ENCODE data around the gene ADNP.
"Not testable (repeated sequence)": the region's sequence is repeated elsewhere in the genome, so short reads cannot be mapped to it uniquely, and the experiment has no call there.

The ADNP gene

GRCh38 chr20:50898475-50898874, 32.8 kb downstream of the ADNP start:
- Histone ChIP-seq H3K27me3 (ENCODE audit: control insufficient read depth, insufficient read depth, low read length) (no peaks in the 10 kb centered on the region), H3K36me3 (ENCODE audit: control insufficient read depth, insufficient read depth, low read length) (peaks cover 97% of the 10 kb centered on the region)

GRCh38 chr20:50895111-50895830, 36.0 kb downstream of the ADNP start:
- H3K27me3 ChIP-seq (ENCODE audit: control insufficient read depth, insufficient read depth, low read length), result no peaks in the 10 kb centered on the region
- H3K9me3 ChIP-seq (ENCODE audit: control insufficient read depth, insufficient read depth, low read depth, low read length), result no peaks in the 10 kb centered on the region
- peaks cover 97% of the 10 kb centered on the region for H3K36me3 ChIP-seq (ENCODE audit: control insufficient read depth, insufficient read depth, low read length)
- no peak overlapping the region for H3K27ac ChIP-seq (ENCODE audit: low read depth, low read length)
- no peak overlapping the region for H3K9ac ChIP-seq (ENCODE audit: low read length)
- no peaks in the 10 kb centered on the region for H3K4me1 ChIP-seq (ENCODE audit: control insufficient read depth, insufficient read depth, low read length)
- no peak overlapping the region for H3K4me3 ChIP-seq (ENCODE audit: low read depth, low read length)

More at GRCh38 chr20:50898475-50898874, 32.8 kb downstream of the ADNP start:
- no peak overlapping the region for H3K9ac ChIP-seq (ENCODE audit: low read length)
- H3K9me3 ChIP-seq (ENCODE audit: control insufficient read depth, insufficient read depth, low read depth, low read length), result no peaks in the 10 kb centered on the region
- H3K27ac ChIP-seq (ENCODE audit: low read depth, low read length), result no peak overlapping the region
- H3K4me3 ChIP-seq (ENCODE audit: low read depth, low read length), result no peak overlapping the region
- no peaks in the 10 kb centered on the region for H3K4me1 ChIP-seq (ENCODE audit: control insufficient read depth, insufficient read depth, low read length)

GRCh38 chr20:50893620-50894019, 37.6 kb downstream of the ADNP start:
- Histone ChIP-seq H3K9ac (ENCODE audit: low read length) (no peak overlapping the region), H3K4me1 (ENCODE audit: control insufficient read depth, insufficient read depth, low read length) (no peaks in the 10 kb centered on the region), H3K9me3 (ENCODE audit: control insufficient read depth, insufficient read depth, low read depth, low read length) (no peaks in the 10 kb centered on the region), H3K27ac (ENCODE audit: low read depth, low read length) (no peak overlapping the region), H3K27me3 (ENCODE audit: control insufficient read depth, insufficient read depth, low read length) (no peaks in the 10 kb centered on the region), H3K36me3 (ENCODE audit: control insufficient read depth, insufficient read depth, low read length) (peaks cover 97% of the 10 kb centered on the region), H3K4me3 (ENCODE audit: low read depth, low read length) (no peak overlapping the region)

- H3K9me3 ChIP-seq (ENCODE audit: control insufficient read depth, insufficient read depth, low read depth, low read length), result no peaks in the 10 kb centered on the region
- H3K36me3 ChIP-seq (ENCODE audit: control insufficient read depth, insufficient read depth, low read length), result peaks cover 89% of the 10 kb centered on the region
- H3K9ac ChIP-seq (ENCODE audit: low read length), result no peak overlapping the region
- H3K27ac ChIP-seq (ENCODE audit: low read depth, low read length), result no peak overlapping the region
- H3K27me3 ChIP-seq (ENCODE audit: control insufficient read depth, insufficient read depth, low read length), result no peaks in the 10 kb centered on the region
- no peak overlapping the region for H3K4me3 ChIP-seq (ENCODE audit: low read depth, low read length)
- no peaks in the 10 kb centered on the region for H3K4me1 ChIP-seq (ENCODE audit: control insufficient read depth, insufficient read depth, low read length)
Measured at GRCh38 chr20:50892394-50892793, 38.8 kb downstream of the ADNP start.

- no peak overlapping the region for H3K9ac ChIP-seq (ENCODE audit: low read length)
- no peak overlapping the region for H3K27ac ChIP-seq (ENCODE audit: low read depth, low read length)
- peaks cover 79% of the 10 kb centered on the region for H3K36me3 ChIP-seq (ENCODE audit: control insufficient read depth, insufficient read depth, low read length)
Measured at GRCh38 chr20:50891138-50891537, 40.1 kb downstream of the ADNP start.

GRCh38 chr20:50887576-50887975, 43.7 kb downstream of the ADNP start:
- Histone ChIP-seq H3K27ac (ENCODE audit: low read depth, low read length) (no peak overlapping the region), H3K36me3 (ENCODE audit: control insufficient read depth, insufficient read depth, low read length) (peaks cover 44% of the 10 kb centered on the region), H3K9me3 (ENCODE audit: control insufficient read depth, insufficient read depth, low read depth, low read length) (no peaks in the 10 kb centered on the region), H3K4me3 (ENCODE audit: low read depth, low read length) (no peak overlapping the region), H3K27me3 (ENCODE audit: control insufficient read depth, insufficient read depth, low read length) (no peaks in the 10 kb centered on the region), H3K9ac (ENCODE audit: low read length) (no peak overlapping the region), H3K4me1 (ENCODE audit: control insufficient read depth, insufficient read depth, low read length) (no peaks in the 10 kb centered on the region)

More at GRCh38 chr20:50891138-50891537, 40.1 kb downstream of the ADNP start:
- Histone ChIP-seq H3K4me3 (ENCODE audit: low read depth, low read length) (no peak overlapping the region), H3K9me3 (ENCODE audit: control insufficient read depth, insufficient read depth, low read depth, low read length) (no peaks in the 10 kb centered on the region), H3K27me3 (ENCODE audit: control insufficient read depth, insufficient read depth, low read length) (no peaks in the 10 kb centered on the region), H3K4me1 (ENCODE audit: control insufficient read depth, insufficient read depth, low read length) (no peaks in the 10 kb centered on the region)

GRCh38 chr20:50886184-50886790, 45.0 kb downstream of the ADNP start:
- H3K9ac ChIP-seq (ENCODE audit: low read length), result no peak overlapping the region
- no peak overlapping the region for H3K4me3 ChIP-seq (ENCODE audit: low read depth, low read length)
- peaks cover 31% of the 10 kb centered on the region for H3K36me3 ChIP-seq (ENCODE audit: control insufficient read depth, insufficient read depth, low read length)
- H3K27ac ChIP-seq (ENCODE audit: low read depth, low read length), result no peak overlapping the region
- no peaks in the 10 kb centered on the region for H3K4me1 ChIP-seq (ENCODE audit: control insufficient read depth, insufficient read depth, low read length)
- no peaks in the 10 kb centered on the region for H3K27me3 ChIP-seq (ENCODE audit: control insufficient read depth, insufficient read depth, low read length)
- H3K9me3 ChIP-seq (ENCODE audit: control insufficient read depth, insufficient read depth, low read depth, low read length), result no peaks in the 10 kb centered on the region

GRCh38 chr20:50885781-50886180, 45.5 kb downstream of the ADNP start:
- H3K9ac ChIP-seq (ENCODE audit: low read length), result no peak overlapping the region
- H3K27me3 ChIP-seq (ENCODE audit: control insufficient read depth, insufficient read depth, low read length), result no peaks in the 10 kb centered on the region
- no peaks in the 10 kb centered on the region for H3K4me1 ChIP-seq (ENCODE audit: control insufficient read depth, insufficient read depth, low read length)
- H3K27ac ChIP-seq (ENCODE audit: low read depth, low read length), result no peak overlapping the region
- no peaks in the 10 kb centered on the region for H3K9me3 ChIP-seq (ENCODE audit: control insufficient read depth, insufficient read depth, low read depth, low read length)
- H3K36me3 ChIP-seq (ENCODE audit: control insufficient read depth, insufficient read depth, low read length), result peaks cover 26% of the 10 kb centered on the region
- H3K4me3 ChIP-seq (ENCODE audit: low read depth, low read length), result no peak overlapping the region

GRCh38 chr20:50885068-50885467, 46.2 kb downstream of the ADNP start:
- H3K36me3 ChIP-seq (ENCODE audit: control insufficient read depth, insufficient read depth, low read length), result peaks cover 19% of the 10 kb centered on the region
- H3K9me3 ChIP-seq (ENCODE audit: control insufficient read depth, insufficient read depth, low read depth, low read length), result no peaks in the 10 kb centered on the region
- no peak overlapping the region for H3K4me3 ChIP-seq (ENCODE audit: low read depth, low read length)
- no peak overlapping the region for H3K9ac ChIP-seq (ENCODE audit: low read length)
- H3K4me1 ChIP-seq (ENCODE audit: control insufficient read depth, insufficient read depth, low read length), result no peaks in the 10 kb centered on the region
- no peaks in the 10 kb centered on the region for H3K27me3 ChIP-seq (ENCODE audit: control insufficient read depth, insufficient read depth, low read length)
- no peak overlapping the region for H3K27ac ChIP-seq (ENCODE audit: low read depth, low read length)

- Histone ChIP-seq H3K27ac (ENCODE audit: low read depth, low read length) (no peak overlapping the region), H3K4me1 (ENCODE audit: control insufficient read depth, insufficient read depth, low read length) (no peaks in the 10 kb centered on the region), H3K9ac (ENCODE audit: low read length) (no peak overlapping the region), H3K36me3 (ENCODE audit: control insufficient read depth, insufficient read depth, low read length) (peaks cover 7% of the 10 kb centered on the region), H3K27me3 (ENCODE audit: control insufficient read depth, insufficient read depth, low read length) (no peaks in the 10 kb centered on the region), H3K9me3 (ENCODE audit: control insufficient read depth, insufficient read depth, low read depth, low read length) (no peaks in the 10 kb centered on the region), H3K4me3 (ENCODE audit: low read depth, low read length) (no peak overlapping the region)
Measured at GRCh38 chr20:50883856-50884255, 47.4 kb downstream of the ADNP start.

GRCh38 chr20:50881759-50882424, 49.3 kb downstream of the ADNP start:
- not testable (repeated sequence) for H3K4me3 ChIP-seq (ENCODE audit: low read depth, low read length)

More at GRCh38 chr20:50881759-50882424, 49.3 kb downstream of the ADNP start:
- not testable (repeated sequence) for H3K36me3 ChIP-seq (ENCODE audit: control insufficient read depth, insufficient read depth, low read length); H3K27ac ChIP-seq (ENCODE audit: low read depth, low read length); H3K9ac ChIP-seq (ENCODE audit: low read length); H3K27me3 ChIP-seq (ENCODE audit: control insufficient read depth, insufficient read depth, low read length); H3K9me3 ChIP-seq (ENCODE audit: control insufficient read depth, insufficient read depth, low read depth, low read length); H3K4me1 ChIP-seq (ENCODE audit: control insufficient read depth, insufficient read depth, low read length)

Measured in HUES6 (cell line).